ENCODE results near the gene LRRC49. TPM values are rescaled to one million over a fixed set of nuclear protein-coding genes. Genes with fewer than 3 reads are reported as not detected.
"Not testable (repeated sequence)": the region's sequence is repeated elsewhere in the genome, so short reads cannot be mapped to it uniquely, and the experiment has no call there.

Gene LRRC49
- total RNA-seq, 4 donors from 2014 or later = 8.3 to 16.1 (median 11.9) TPM

DNA sequence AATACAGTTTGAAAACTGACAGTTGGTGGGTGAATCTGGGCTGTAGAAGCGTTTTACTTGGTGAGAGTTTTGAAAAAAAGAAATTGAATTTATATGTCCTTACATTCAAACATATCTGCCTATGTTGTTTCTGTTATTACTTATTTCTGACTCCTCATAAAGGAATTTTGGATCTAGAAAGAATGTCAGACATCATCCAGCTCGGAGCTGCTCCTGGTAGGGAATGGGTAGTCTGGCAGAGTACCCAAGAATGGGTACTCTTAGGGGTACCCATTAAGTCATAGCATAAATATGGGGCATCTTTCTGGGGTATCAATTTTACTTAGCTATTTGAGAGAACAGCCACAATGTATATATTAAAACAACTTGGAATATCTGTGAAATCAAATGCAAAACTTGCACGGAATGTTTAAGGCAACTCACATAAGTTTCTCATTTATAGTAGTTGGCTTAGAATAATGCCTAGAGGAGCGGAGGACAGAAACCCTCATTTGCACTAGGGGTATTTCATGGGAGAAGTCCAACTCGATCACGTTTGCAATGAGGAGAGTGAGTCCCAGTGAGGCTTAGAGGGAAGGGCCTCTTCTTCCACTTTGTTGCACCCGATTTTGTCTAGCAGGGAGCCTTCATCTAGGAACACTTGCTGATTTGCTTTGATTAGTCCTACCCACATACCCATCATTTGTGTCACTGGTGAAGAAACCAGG is 36.3 kb upstream of the LRRC49 start:
- Histone ChIP-seq H3K36me3 (no peaks in the 10 kb centered on the region), H3K4me3 (replicated peaks in 1 of 3) (no peak overlapping the region), H3K27ac (peak overlapping the region in 1 of 3 donors; percentile 53), H3K27me3 (no peaks in the 10 kb centered on the region), H3K9me3 (no peaks in the 10 kb centered on the region), H3K4me1 (peaks cover 20 to 40% of the 10 kb centered on the region in 2 donors)
- 70 to 81% methylated on average over 7 of the region's 7 CpGs for WGBS, 2 donors
- DNase-seq = no peak
- intact Hi-C loops (cut with DNase I) = no loop called here
- TF ChIP-seq POLR2A (IDR thresholded peaks at IDR 0.05) = no peak
- TF ChIP-seq, protein P1, sequence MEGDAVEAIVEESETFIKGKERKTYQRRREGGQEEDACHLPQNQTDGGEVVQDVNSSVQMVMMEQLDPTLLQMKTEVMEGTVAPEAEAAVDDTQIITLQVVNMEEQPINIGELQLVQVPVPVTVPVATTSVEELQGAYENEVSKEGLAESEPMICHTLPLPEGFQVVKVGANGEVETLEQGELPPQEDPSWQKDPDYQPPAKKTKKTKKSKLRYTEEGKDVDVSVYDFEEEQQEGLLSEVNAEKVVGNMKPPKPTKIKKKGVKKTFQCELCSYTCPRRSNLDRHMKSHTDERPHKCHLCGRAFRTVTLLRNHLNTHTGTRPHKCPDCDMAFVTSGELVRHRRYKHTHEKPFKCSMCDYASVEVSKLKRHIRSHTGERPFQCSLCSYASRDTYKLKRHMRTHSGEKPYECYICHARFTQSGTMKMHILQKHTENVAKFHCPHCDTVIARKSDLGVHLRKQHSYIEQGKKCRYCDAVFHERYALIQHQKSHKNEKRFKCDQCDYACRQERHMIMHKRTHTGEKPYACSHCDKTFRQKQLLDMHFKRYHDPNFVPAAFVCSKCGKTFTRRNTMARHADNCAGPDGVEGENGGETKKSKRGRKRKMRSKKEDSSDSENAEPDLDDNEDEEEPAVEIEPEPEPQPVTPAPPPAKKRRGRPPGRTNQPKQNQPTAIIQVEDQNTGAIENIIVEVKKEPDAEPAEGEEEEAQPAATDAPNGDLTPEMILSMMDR (IDR thresholded peaks at IDR 0.05) = no peak

GRCh38 chr15:70856884-70857561 is 35.6 kb upstream of the LRRC49 start:
- Histone ChIP-seq H3K4me1 (peaks cover 20 to 35% of the 10 kb centered on the region in 2 donors), H3K4me3 (replicated peaks in 1 of 3) (no peak overlapping the region), H3K9me3 (no peaks in the 10 kb centered on the region), H3K27ac (peak overlapping the region in 1 of 3 donors; percentile 53), H3K27me3 (no peaks in the 10 kb centered on the region), H3K36me3 (no peaks in the 10 kb centered on the region)
- TF ChIP-seq, protein P1 (IDR thresholded peaks at IDR 0.05) = no peak
- TF ChIP-seq POLR2A (IDR thresholded peaks at IDR 0.05) = no peak
- intact Hi-C loops (cut with DNase I) = no loop called here
- 80% methylated on average over 5 of the region's 5 CpGs for WGBS, 2 donors
- peak; percentile 50 to 64 for DNase-seq

- peak overlapping the region in 1 of 3 donors; percentile 53 for H3K27ac ChIP-seq
- H3K36me3 ChIP-seq = no peaks in the 10 kb centered on the region
- DNase-seq = no peak
- peaks cover 15 to 28% of the 10 kb centered on the region in 2 donors for H3K4me1 ChIP-seq
- no peaks in the 10 kb centered on the region for H3K9me3 ChIP-seq
- WGBS, 2 donors = 84 to 88% methylated on average over 3 of the region's 3 CpGs
- H3K27me3 ChIP-seq = no peaks in the 10 kb centered on the region
- TF ChIP-seq, protein P1 (IDR thresholded peaks at IDR 0.05) = no peak
- TF ChIP-seq POLR2A (IDR thresholded peaks at IDR 0.05) = no peak
- no peak overlapping the region for H3K4me3 ChIP-seq (replicated peaks in 1 of 3)
- intact Hi-C loops (cut with DNase I) = no loop called here
These were observed 34.9 kb upstream of the LRRC49 start for GRCh38 chr15:70857562-70858285.

DNA sequence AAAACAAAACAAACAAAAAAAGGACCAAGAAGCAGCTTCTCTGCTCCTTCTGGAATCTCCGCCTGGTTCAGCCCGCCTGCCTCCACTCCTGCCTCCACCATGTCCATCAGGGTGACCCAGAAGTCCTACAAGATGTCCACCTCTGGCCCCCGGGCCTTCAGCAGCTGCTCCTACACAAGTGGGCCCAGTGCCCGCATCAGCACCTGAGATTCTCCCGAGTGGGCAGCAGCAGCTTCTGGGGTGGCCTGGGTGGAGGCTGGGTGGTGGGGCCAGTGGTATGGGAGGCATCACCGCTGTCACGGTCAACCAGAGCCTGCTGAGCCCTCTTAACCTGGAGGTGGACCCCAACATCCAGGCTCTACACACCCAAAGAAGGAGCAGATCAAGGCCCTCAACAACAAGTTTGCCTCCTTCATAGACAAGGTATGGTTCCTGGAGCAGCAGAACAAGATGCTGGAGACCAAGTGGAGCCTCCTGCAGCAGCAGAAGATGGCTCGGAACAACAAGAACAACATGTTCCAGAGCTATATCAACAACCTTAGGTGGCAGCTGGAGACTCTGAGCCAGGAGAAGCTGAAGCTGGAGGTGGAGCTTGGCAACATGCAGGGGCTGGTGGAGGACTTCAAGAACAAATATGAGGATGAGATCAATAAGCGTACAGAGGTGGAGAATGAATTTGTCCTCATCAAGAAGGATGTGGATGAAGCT is 33.9 kb upstream of the LRRC49 start:
- H3K9me3 ChIP-seq; intact Hi-C loops (cut with DNase I); H3K27ac ChIP-seq; H3K36me3 ChIP-seq; H3K4me3 ChIP-seq (replicated peaks in 1 of 3); H3K27me3 ChIP-seq: not testable (repeated sequence)
- DNase-seq = peak in 1 of 2 donors; percentile 35
- peaks cover 10 to 28% of the 10 kb centered on the region in 2 donors for H3K4me1 ChIP-seq
- WGBS, 2 donors = 83 to 90% methylated on average over 8 to 9 of the region's 9 CpGs

GRCh38 chr15:70859322-70859908 is 33.2 kb upstream of the LRRC49 start:
- no peaks in the 10 kb centered on the region for H3K9me3 ChIP-seq
- TF ChIP-seq, protein P1 (IDR thresholded peaks at IDR 0.05) = no peak
- no peaks in the 10 kb centered on the region for H3K36me3 ChIP-seq
- no peak overlapping the region for H3K27ac ChIP-seq
- peaks cover 10 to 26% of the 10 kb centered on the region in 2 donors for H3K4me1 ChIP-seq
- WGBS, 2 donors = 92 to 98% methylated on average over 9 to 14 of the region's 14 CpGs
- DNase-seq = no peak
- no peak overlapping the region for H3K4me3 ChIP-seq (replicated peaks in 1 of 3)
- intact Hi-C loops (cut with DNase I) = no loop called here
- H3K27me3 ChIP-seq = no peaks in the 10 kb centered on the region

Measured in thyroid gland (tissue), 4 donors.